Anterior cingulate cortex (tissue), 58 donors: ENCODE data around the gene HLF.

Experiments used
- DNase-seq, 58 donors: peaks; one replicate each; lab custom pipeline; 2025; lab: John Stamatoyannopoulos, UW

Gene HLF

DNA sequence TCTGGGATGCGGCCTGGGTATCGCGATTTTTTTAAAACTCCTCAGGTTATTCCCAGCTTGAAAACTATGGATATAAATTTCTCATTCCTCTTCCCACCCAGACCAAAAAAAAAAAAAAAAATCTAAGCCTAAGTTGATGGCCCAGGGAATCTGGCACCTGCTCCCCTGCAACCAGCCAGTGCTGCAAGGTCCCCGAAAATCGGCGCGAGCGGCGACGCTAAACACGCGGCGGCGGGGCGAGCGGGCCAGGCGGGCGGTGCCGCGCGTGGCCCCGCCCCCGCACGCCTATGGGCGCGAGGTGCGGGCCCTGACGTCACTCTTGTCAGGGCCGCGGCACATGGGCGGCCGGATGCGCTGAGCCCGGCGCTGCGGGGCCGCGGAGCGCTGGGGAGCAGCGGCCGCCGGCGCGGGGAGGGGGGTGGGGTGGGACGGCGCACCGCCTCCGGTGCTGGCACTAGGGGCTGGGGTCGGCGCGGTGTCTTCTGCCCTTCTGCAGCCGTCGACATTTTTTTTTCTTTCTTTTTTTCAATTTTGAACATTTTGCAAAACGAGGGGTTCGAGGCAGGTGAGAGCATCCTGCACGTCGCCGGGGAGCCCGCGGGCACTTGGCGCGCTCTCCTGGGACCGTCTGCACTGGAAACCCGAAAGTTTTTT, at the start of gene HLF:
TSS of gene HLF (plus strand) at position 316 of the 654 bp plus-strand sequence. CDS start 525 bp downstream, outside the sequence.
- DNase-seq: peak in 55 of 58 donors; percentile 20 to 89 (median 76)

DNA sequence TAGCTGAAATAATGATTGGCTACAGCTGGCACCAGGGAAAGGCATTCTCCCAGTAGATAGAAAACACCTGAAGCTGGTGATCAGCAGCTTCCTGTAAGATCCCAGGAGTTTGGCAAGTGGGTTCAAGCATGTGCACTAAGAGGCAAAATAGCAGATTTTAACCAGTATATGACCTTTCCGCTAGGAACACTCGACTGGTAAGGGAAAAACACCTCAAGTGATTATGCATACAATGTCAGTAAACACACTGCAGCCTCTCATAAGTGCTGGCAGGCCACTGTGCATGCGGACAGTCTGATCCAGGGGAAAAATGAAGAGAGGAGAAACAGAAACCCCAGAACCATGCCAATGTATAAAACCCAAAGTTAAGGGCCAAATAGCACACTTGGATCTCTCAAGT, 49.0 kb upstream of the HLF start:
- no peak for DNase-seq

DNA sequence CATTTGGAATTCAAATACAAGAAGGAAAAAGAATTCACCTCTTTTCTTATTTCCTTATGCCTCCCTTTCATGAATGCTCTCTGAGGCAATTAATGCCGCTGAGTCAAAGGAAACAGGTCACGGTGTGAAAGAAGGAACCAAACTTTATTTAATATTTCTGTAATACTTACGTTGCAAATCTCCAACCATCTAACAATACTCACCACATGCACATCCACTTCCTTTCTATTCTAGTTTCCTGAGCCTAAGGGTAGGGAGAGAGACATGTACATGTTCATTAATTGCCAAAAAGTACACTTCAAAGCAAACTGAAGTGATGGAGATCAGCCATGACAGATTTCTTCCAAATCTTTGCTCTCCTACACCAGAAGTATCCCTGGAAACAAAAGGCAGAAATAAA, 47.9 kb upstream of the HLF start:
- no peak for DNase-seq

DNA sequence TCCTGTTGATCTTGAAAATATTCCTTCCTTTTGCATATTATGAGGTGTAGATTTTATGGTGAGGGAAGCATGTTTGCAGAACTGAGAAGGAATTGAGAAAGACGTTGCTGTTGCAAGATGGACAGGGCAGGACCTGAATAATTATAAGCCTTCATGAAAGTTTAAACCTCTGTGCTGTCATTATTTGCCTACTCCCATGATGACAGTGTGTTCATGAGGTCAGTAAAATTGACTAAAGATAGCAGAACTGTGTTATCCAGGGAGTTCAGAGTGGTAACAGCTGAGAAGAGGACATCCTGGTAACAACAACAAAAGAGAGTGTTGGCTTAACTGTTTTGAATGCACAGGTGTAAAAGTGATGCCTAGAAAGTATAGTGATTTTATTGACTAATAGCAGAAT, 45.3 kb upstream of the HLF start:
- no peak for DNase-seq

GRCh38 chr17:55219934-55220333, 44.8 kb upstream of the HLF start:
- no peak for DNase-seq

DNA sequence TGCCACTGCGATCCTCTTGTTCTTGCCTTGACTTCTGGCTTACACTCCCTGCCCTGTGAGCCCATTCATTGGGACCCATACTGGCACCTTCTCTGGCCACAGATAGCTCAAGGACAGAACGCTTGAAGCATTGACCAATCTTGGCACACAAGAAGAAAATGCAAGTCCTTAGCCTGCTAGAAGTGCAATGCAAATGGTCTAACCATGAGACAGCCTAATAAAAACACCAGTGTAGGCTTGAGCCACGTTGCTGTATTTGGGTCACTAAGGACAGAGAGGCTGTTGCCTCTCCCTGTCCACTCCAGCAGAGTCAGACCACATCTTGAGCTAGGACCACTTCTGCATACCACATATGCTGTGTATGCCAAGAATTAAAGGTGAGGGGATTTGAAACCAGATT, 41.2 kb upstream of the HLF start:
- DNase-seq: no peak

- DNase-seq: no peak
Measured at GRCh38 chr17:55224746-55225145, 40.0 kb upstream of the HLF start.

DNA sequence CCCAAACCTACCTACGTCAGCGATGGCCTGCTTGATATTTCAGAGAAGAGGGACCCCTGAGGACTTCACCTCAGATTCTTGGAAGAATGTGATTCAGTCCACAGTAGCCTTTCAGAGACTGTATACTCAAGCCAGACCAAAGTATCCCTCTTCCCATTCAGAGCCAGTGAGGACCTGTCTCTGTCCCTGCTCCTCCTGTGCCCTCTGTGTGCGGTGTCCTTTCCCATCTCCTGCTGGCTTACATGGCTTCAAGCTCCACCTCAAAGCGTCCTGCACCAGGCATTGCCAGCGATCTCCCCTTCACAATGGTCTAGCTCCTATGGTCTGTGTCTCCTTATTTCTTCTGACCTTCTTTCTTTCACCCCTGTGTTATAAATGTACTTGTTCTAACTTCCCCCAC, 39.5 kb upstream of the HLF start:
- no peak for DNase-seq

- DNase-seq: no peak
Measured at GRCh38 chr17:55228683-55229192, 36.0 kb upstream of the HLF start.

DNA sequence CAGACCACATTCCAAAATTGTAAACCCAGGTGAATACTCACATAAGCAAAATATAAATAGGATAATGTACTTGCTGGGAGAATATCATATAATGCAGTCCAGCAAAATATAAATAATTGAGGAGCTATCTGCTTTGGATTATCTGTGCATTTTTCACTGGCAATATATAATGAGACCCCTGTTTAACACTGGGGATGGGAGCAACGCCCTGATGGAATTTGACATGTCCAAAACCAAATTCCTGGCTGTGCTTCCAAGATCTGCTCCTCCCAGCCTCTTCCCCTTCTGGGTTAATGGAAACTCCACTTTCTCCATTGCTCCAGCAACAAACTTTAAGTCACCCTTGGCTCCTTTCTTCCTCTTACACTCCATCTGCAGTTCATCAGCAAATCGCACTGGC, 35.5 kb upstream of the HLF start:
- no peak for DNase-seq

GRCh38 chr17:55230716-55231115, 34.0 kb upstream of the HLF start:
- DNase-seq: no peak

DNA sequence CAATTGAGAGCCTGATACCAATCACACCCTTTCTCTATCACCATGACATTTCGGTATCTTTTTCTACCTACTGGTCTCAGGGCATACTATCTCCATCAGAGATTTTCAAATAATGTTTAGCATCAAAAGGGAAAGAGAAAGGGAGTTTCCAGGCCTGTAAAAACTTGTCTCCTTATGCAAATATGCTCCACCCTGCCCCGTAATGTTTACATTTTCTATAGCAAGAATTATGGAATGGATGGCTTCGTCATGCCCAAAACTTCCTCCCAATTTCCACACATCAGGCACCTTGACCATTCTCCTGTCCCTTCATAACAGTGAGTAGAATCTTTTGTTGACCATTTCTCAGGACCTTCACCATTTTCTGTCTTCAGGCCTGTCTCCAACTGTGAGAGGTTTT, 30.9 kb upstream of the HLF start:
- DNase-seq: no peak

DNA sequence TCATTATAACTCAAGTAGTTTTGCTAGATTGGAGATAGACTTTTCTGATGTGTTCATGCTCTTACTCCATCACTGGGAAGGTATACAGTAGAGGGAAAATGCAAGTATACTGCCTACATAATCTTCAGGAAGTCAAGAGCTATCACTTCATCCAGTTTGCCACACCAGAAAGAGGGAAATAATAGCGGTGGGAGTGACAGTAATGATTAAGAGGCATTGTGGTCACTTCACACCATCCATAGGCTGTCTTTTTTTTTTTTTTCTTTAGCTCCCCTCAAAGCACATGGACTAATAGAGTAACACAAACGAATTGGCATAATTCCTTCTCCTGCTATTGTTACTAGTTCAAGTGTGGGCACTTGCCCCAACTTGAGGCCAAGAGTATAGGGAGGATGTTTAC, 28.4 kb upstream of the HLF start:
- no peak for DNase-seq

DNA sequence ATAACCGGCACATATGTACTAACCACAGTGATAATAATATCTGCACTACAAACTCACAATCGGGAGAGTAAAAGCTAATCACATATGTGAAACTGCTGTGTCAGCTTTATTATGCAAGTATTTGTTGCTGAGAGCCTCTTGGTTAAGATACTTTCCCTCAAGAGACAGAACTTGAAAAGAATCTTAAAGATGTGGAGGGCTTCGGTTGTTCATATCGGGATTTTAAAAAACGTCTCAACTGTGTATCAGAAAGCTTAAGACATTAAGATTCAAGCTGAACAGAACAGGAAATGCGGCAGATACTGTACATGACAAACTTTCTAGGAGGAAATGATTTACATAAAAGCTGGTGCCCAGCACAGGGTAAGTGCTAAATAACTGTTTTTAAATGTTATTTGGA, 27.5 kb upstream of the HLF start:
- DNase-seq: no peak

DNA sequence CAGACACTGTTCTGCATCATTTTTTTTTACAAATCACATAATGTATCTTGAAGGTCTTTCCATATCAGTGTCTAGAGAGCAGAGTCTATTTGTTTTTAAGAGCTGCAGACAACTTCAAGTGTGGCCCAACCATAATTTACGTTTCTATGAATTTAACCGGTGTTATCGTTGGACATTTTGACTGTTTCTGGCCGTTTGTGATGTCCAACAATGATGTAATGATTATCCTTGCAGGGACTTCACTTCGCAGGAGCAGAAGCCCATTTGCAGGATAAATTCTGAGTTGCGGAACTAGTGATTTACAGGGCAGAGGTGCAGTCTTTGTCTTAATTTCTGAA, 26.9 kb upstream of the HLF start:
- no peak for DNase-seq

DNA sequence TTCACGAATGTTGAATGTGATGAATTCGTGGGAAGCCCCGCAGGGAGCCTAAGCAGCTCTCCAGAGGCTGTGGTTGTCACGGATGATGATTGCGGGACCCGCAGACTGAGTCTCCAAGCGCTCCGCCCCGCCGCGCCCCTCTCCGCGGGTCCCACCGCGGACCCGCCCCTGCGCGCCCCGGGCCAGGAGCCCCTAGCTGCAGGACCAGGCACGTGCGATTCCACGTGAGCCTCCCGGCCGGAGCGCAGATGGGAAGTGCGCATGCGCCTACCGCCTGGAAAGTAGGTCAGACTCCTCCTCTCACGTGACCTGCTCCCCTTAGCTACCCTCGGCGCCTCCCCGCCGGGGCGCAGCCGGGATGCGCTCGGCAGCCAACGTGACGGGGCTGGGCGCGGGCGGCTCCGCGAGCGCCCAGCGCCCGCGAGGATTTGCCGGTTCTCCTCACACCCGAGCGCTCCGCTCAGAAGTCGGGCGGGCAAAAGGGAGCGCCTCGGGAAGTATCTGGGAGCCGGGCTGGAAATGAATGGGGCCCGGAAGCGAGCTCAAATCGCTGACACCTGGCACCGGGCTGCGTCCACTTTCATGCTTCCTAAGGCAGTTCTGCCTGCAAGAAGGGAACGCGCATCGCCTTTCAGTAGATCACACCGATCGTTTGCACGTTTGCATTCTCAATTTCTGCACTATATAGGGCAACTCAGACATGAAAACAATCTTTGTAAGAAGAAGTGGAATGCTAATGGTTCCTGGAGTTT, 26.4 kb upstream of the HLF start:
- peak; percentile 67 to 98 (median 93) for DNase-seq

GRCh38 chr17:55238931-55239297, 25.8 kb upstream of the HLF start:
- DNase-seq: peak in 33 of 58 donors; percentile 5 to 70 (median 28)

DNA sequence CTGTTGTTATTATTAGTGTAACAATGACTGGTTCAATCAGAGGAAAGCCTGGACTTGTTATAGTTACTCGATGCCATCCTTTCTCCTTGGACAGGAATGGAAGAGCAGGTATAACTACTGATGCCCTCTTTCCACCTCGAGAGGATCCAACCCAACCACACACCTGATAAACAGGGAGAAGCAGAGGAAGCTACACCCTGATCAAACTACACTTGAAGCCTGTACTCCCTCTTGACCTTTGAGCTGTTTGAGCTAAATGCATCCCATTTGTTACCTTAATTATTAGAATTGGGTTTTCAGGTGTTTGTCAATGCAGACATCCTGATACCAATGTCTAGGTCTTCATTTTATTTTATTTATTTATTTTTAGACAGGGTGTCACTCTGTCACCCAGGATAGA, 23.7 kb upstream of the HLF start:
- no peak for DNase-seq

DNA sequence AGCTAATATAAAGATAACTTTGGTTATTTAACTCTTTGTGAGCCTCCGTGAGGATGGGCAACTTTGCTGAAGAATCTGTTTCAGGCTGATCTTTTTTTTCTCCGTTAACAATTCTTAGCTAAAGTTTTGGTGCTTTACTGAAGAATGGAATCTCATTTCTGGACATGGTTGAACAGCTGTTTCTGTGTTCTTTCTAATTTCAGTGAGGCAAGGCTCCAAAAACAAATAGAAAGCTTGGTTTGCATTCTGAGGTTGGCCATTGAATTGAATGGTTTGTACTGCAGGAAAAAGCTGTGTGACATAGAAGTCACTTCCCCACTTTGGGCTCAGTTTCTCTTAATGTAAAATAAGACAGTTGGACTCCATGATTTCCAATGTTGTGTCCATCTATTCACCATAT, 22.3 kb upstream of the HLF start:
- DNase-seq: no peak

DNA sequence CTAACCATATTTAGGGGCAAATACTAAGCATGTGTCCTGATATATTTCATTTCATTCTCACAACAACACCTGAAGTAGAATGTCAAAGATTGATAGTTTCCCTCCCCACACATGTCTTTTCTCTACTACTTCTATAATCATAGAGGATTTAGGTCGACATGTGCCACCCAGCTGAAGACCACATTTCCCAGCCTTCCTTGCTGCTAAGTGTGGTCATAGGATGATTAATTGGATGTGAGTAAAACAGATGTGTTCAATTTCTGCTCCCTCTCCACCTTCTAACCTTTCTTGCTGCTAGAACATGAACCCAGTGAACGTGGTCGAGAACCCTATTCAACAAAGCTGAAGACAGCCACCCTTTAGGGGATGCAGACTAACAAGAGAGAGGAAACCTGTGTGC, 18.8 kb upstream of the HLF start:
- DNase-seq: no peak

GRCh38 chr17:55246583-55246982, 18.2 kb upstream of the HLF start:
- DNase-seq: no peak

DNA sequence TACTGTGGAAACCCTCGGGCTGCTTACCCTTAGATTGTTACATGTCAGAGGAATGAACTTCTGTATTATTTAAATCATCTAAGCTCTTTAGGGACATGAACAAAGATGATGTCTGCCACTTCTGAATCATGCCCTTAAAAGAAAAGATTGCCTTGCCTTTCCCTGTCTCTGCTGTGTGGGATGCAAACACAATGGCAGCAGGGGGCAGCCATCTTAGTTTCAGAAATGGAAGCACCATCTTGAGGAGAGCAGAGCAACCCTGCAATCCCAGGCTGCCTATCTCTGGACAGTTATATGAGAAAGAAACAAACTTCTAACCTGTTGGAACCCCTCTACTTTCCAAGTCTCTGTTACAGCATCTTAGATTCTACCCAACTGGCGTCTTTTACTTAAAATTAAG, 16.7 kb upstream of the HLF start:
- DNase-seq: no peak
